Omental fat pad (tissue), 4 donors: ENCODE results near the gene ANKRD13C. TPM values are rescaled to one million over a fixed set of nuclear protein-coding genes. Genes with fewer than 3 reads are reported as not detected.

Experiments
- ATAC-seq: fragments of 150-250 bp; one replicate; pipeline ENCODE4 v1.9.1; 2016; ENCODE audit warnings: mild to moderate bottlenecking, moderate library complexity; ENCODE audit not compliant: low FRiP score
- DNase-seq: peaks from one replicate; pipeline ENCODE4 v3.0.0-alpha.2; 2019; ENCODE audit warnings: low spot score
- total RNA-seq, 4 donors: library from RNA; depleted of rRNA; stranded (reverse); fragments of >200 nt; gene quantifications; one replicate each; pipeline ENCODE4 v1.1.0, GENCODE V29; 2016
- TF ChIP-seq, protein P1 (sequence below), 3 donors: fragments of 450-650 bp; IDR thresholded peaks; one replicate each; pipeline ENCODE4 v1.5.1; 2016 to 2017; ENCODE audit warnings: antibody characterized with exemption in 3 of 3, mild to moderate bottlenecking in 3 of 3, moderate library complexity in 2 of 3

Gene ANKRD13C
- total RNA-seq, 4 donors from 2014 or later = 19.5 to 29.0 (median 22.5) TPM

DNA sequence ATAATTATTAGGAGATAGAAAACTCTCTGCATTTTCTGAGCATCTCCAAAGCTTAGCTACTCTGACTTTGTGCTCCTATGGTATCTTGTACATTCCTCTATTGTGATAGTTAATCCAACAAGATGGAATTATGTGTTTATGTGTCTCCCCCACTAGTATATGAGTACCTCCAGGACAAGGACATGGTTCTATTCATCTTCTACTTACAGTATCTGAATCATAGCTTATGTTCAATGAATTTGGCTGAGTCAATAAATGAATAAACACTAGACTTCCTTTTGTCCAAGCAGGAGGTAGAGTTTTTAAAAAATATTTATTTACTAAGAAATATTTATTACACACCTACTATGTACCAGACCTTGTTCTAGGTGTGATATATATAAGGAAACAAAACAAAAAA is 38.1 kb upstream of the ANKRD13C start:
- ATAC-seq = no peak
- DNase-seq = no peak
- TF ChIP-seq, protein P1, sequence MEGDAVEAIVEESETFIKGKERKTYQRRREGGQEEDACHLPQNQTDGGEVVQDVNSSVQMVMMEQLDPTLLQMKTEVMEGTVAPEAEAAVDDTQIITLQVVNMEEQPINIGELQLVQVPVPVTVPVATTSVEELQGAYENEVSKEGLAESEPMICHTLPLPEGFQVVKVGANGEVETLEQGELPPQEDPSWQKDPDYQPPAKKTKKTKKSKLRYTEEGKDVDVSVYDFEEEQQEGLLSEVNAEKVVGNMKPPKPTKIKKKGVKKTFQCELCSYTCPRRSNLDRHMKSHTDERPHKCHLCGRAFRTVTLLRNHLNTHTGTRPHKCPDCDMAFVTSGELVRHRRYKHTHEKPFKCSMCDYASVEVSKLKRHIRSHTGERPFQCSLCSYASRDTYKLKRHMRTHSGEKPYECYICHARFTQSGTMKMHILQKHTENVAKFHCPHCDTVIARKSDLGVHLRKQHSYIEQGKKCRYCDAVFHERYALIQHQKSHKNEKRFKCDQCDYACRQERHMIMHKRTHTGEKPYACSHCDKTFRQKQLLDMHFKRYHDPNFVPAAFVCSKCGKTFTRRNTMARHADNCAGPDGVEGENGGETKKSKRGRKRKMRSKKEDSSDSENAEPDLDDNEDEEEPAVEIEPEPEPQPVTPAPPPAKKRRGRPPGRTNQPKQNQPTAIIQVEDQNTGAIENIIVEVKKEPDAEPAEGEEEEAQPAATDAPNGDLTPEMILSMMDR (IDR thresholded peaks at IDR 0.05) = no peak

GRCh38 chr1:70387507-70387906 is 33.0 kb upstream of the ANKRD13C start:
- no peak for ATAC-seq
- no peak for DNase-seq
- TF ChIP-seq, protein P1 (IDR thresholded peaks at IDR 0.05) = no peak

DNA sequence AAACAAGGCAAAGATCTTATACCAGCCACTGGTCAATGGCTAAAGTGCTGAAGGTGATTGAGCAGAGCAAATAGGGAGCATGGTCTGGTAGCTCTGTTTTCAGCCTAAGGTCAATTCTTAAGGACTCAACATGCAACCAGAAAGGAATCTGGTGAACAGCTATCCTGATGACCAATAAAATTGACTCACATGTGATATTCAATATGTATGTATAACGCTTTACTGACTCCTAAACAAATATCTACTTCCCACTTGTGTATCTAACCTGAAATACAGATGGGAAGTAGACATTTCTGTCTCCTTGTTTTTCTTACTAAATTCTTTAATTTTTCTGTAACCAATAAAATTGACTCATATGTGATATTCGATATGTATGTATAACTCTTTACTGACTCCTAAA is 31.6 kb upstream of the ANKRD13C start:
- no peak for ATAC-seq
- no peak for DNase-seq
- TF ChIP-seq, protein P1 (IDR thresholded peaks at IDR 0.05) = no peak

- DNase-seq (no peak), ATAC-seq (no peak)
- TF ChIP-seq, protein P1 (IDR thresholded peaks at IDR 0.05) = no peak
Measured at GRCh38 chr1:70385477-70385876, 31.0 kb upstream of the ANKRD13C start.

DNA sequence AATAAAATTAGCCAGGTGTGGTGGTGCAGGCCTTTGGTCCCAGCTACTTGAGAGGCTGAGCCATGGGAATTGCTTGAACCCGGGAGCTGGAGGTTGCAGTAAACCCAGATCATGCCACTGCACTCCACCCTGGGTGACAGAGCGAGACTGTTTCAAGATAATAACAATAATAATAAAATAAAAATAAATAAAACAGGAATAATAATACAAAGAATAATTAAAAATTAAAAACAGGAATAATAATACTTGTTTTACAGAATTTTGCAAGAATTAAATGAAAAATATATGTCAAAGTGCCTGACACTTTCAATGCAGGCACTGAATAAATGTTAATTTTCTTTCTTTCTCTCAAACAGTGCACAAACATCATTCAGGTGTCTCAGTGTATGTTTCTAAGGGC is 30.0 kb upstream of the ANKRD13C start:
- TF ChIP-seq, protein P1 (IDR thresholded peaks at IDR 0.05) = no peak
- DNase-seq (no peak), ATAC-seq (no peak)

GRCh38 chr1:70383483-70383882 is 29.0 kb upstream of the ANKRD13C start:
- ATAC-seq = no peak
- DNase-seq = no peak
- TF ChIP-seq, protein P1 (IDR thresholded peaks at IDR 0.05) = no peak

GRCh38 chr1:70382682-70383081 is 28.2 kb upstream of the ANKRD13C start:
- TF ChIP-seq, protein P1 (IDR thresholded peaks at IDR 0.05) = no peak
- ATAC-seq (no peak), DNase-seq (no peak)
